Peyer's patch (tissue), 4 donors: ENCODE data around the gene ZC3H7B. TPM values are rescaled to one million over a fixed set of nuclear protein-coding genes. Genes with fewer than 3 reads are reported as not detected.
A peak's percentile ranks its signal among the peaks of the same experiment; 100 is the strongest.

Experiments
- DNase-seq, 3 donors: peaks; one replicate each; pipeline ENCODE4 v3.0.0-alpha.2; 2017 to 2019
- H3K27ac ChIP-seq, 4 donors: fragments of 200-600 bp; sonication (generic); one replicate each; pipeline ENCODE4 v1.5.1; 2016 to 2019
- H3K27me3 ChIP-seq, 2 donors: fragments of 200-600 bp; sonication (generic); one replicate each; pipeline ENCODE4 v1.5.1; 2019
- H3K36me3 ChIP-seq, 3 donors: fragments of 200-600 bp; sonication (generic); one replicate each; pipeline ENCODE4 v1.5.1; 2016 to 2019
- H3K4me1 ChIP-seq, 4 donors: fragments of 200-600 bp; sonication (generic); one replicate each; pipeline ENCODE4 v1.5.1; 2016 to 2019
- H3K4me3 ChIP-seq, 4 donors: fragments of 200-600 bp; sonication (generic); 1 replicate in 3 of 4; 2 replicates in 1 of 4; pipeline ENCODE4 v1.5.1; 2016 to 2019; ENCODE audit warnings: mild to moderate bottlenecking in 1 of 4
- H3K9me3 ChIP-seq, 4 donors: fragments of 200-600 bp; sonication (generic); one replicate each; pipeline ENCODE4 v1.5.1; 2016 to 2019; ENCODE audit warnings: mild to moderate bottlenecking in 1 of 4
- CTCF ChIP-seq, 6 experiments: fragments of 450-650 bp in 4 of 6; fragments of 200-600 bp in 2 of 6; sonication (generic) in 1 of 6; IDR thresholded peaks; one replicate each; pipeline ENCODE4 v1.5.1; 2017 to 2019; ENCODE audit warnings: antibody characterized with exemption in 6 of 6, mild to moderate bottlenecking in 3 of 6, moderate library complexity in 1 of 6
- POLR2A ChIP-seq, 2 donors: fragments of 450-650 bp; IDR thresholded peaks; one replicate each; pipeline ENCODE4 v1.5.1; 2017; ENCODE audit warnings: antibody characterized with exemption in 2 of 2, mild to moderate bottlenecking in 2 of 2, moderate library complexity in 2 of 2
- total RNA-seq, 4 donors: library from RNA; depleted of rRNA; stranded (reverse); fragments of >200 nt; gene quantifications; one replicate each; pipeline ENCODE4 v1.1.0, GENCODE V29; 2016

The ZC3H7B gene
- total RNA-seq, 4 donors from 2014 or later, result 39.9 to 65.1 (median 60.0) TPM

DNA sequence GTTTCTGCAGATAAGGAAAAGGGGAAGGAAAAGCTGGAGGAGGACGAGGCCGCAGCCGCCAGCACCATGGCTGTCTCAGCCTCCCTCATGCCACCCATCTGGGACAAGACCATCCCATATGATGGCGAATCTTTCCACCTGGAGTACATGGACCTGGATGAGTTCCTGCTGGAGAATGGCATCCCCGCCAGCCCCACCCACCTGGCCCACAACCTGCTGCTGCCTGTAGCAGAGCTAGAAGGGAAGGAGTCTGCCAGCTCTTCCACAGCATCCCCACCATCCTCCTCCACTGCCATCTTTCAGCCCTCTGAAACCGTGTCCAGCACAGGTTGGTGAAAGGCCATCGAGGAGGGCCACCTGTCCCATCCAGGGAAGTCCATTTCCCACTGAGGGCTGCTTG lies 86.0 kb downstream of the ZC3H7B start:
- no peak for DNase-seq
- TF ChIP-seq POLR2A (IDR thresholded peaks at IDR 0.05) (no peak), CTCF (IDR thresholded peaks at IDR 0.05) (no peak)
- Histone ChIP-seq H3K9me3 (no peaks in the 10 kb centered on the region), H3K4me3 (no peak overlapping the region), H3K27ac (no peak overlapping the region), H3K4me1 (peaks cover 0 to 20% (median 9%) of the 10 kb centered on the region in 4 donors), H3K27me3 (no peaks in the 10 kb centered on the region), H3K36me3 (peaks cover 0 to 51% (median 0%) of the 10 kb centered on the region in 3 donors)

- H3K4me3 ChIP-seq, result no peak overlapping the region
- no peak for DNase-seq
- no peak overlapping the region for H3K27ac ChIP-seq
Measured at GRCh38 chr22:41394012-41394356, 92.7 kb downstream of the ZC3H7B start.

DNA sequence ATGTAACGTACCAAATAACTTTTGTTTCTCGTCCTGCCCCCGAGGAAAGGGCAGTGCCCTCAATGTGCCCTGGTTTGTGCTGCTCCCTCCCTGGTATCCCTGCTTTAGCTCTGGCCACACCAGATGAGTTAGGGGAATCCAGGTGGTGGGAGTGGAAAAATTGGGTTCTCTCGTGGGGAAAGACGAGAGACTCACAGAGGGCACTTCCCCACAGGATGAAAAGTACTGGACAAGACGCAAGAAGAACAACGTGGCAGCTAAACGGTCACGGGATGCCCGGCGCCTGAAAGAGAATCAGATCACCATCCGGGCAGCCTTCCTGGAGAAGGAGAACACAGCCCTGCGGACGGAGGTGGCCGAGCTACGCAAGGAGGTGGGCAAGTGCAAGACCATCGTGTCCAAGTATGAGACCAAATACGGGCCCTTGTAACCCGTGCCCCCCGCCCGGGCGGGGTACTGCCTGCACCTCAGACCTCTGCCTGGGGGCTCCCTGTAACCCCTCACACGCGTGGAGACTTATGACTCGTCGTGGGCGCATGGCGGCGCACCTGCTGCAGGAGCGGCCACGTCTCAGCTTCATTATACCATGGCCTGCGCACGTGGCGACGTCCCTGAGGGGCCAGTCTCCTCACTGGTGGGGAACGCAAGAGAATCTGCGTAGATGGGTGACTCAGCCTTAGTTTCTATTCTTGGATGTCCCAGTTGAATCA lies 94.4 kb downstream of the ZC3H7B start:
- Histone ChIP-seq H3K4me1 (peaks cover 0 to 7% (median 0%) of the 10 kb centered on the region in 4 donors), H3K27ac (no peak overlapping the region), H3K4me3 (no peak overlapping the region), H3K27me3 (no peaks in the 10 kb centered on the region), H3K9me3 (no peaks in the 10 kb centered on the region), H3K36me3 (peaks cover 0 to 80% (median 0%) of the 10 kb centered on the region in 3 donors)
- TF ChIP-seq POLR2A (IDR thresholded peaks at IDR 0.05), result no peak
- no peak for TF ChIP-seq CTCF (IDR thresholded peaks at IDR 0.05)
- DNase-seq, result no peak

More at GRCh38 chr22:41394012-41394356, 92.7 kb downstream of the ZC3H7B start:
- peaks cover 0 to 7% (median 0%) of the 10 kb centered on the region in 4 donors for H3K4me1 ChIP-seq
- TF ChIP-seq CTCF (IDR thresholded peaks at IDR 0.05) (no peak), POLR2A (IDR thresholded peaks at IDR 0.05) (no peak)
- H3K9me3 ChIP-seq, result no peaks in the 10 kb centered on the region
- H3K36me3 ChIP-seq, result peaks cover 0 to 93% (median 0%) of the 10 kb centered on the region in 3 donors
- no peaks in the 10 kb centered on the region for H3K27me3 ChIP-seq

DNA sequence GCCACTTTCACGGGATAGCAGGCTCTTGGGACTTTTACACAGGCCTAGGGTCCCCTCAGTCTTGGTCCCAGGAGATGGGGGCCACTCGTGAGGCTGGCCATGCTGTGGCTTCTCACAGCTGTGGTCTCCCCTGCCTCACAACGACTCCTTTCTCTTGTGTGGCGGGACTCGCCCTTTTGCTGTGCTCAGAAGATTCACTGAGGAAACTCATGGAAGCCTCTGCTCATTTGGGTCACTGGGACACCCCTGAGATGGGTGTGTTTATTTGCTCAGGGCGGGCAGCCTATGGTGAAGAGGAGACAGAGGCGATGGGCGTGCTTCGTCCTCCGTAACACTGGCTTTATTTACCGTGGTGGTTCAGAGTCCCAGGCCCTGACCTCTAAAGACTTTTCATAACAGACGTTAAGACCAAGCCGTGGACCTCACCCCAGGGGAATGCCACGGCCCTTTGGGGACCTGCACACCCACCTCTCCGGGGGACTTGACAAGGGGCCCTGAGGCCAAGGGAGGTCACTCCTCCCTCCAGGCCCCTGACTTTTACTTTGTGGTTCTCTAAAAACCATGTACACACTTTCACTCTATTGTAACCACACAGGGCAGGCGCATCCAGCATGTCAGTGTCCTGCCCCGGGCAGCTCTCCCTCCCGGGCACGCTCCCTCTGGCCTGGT lies 96.0 kb downstream of the ZC3H7B start:
- H3K27me3 ChIP-seq, result no peaks in the 10 kb centered on the region
- H3K36me3 ChIP-seq, result peaks cover 0 to 64% (median 0%) of the 10 kb centered on the region in 3 donors
- peak overlapping the region in 2 of 4 donors; percentile 53 to 65 for H3K27ac ChIP-seq
- TF ChIP-seq CTCF (IDR thresholded peaks at IDR 0.05), result no peak
- no peak for TF ChIP-seq POLR2A (IDR thresholded peaks at IDR 0.05)
- no peaks in the 10 kb centered on the region for H3K9me3 ChIP-seq
- peak in 2 of 3 donors; percentile 65 to 69 for DNase-seq
- no peak overlapping the region for H3K4me3 ChIP-seq
- H3K4me1 ChIP-seq, result peaks cover 0 to 13% (median under 1%) of the 10 kb centered on the region in 4 donors

DNA sequence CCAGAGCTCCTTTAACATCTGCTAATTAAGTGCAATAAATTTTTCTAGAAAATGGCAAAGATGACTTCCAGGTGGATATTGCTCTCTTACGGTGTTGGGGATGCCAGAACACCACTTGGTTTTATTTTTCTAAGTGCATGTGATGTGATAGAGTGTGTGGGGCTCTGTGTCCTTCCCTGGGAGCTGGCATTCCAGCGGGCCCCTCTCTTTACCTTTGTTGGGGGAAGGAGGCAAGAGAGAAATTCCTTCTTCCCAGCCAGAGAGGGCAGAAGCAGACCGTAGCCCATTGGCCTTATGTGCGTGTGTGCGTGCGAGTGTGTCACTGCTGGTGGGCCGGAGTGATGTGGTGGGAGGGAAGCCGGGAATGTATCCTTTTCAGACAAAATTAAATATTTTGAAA lies 97.6 kb downstream of the ZC3H7B start:
- Histone ChIP-seq H3K4me3 (no peak overlapping the region), H3K36me3 (peaks cover 0 to 54% (median 0%) of the 10 kb centered on the region in 3 donors), H3K27me3 (no peaks in the 10 kb centered on the region), H3K27ac (no peak overlapping the region), H3K9me3 (no peaks in the 10 kb centered on the region), H3K4me1 (peaks cover 0 to 21% (median 2%) of the 10 kb centered on the region in 4 donors)
- DNase-seq, result no peak
- TF ChIP-seq CTCF (IDR thresholded peaks at IDR 0.05) (no peak), POLR2A (IDR thresholded peaks at IDR 0.05) (no peak)
